GM12874 (cell line): Measurements from ENCODE around the gene XPR1.
A peak's percentile ranks its signal among the peaks of the same experiment; 100 is the strongest.

Experiments used
- TF ChIP-seq, protein P1 (sequence below): IDR thresholded peaks from 2 replicates; pipeline ENCODE4 v1.5.1; 2011; ENCODE audit warnings: low read depth, mild to moderate bottlenecking, control low read depth, low read length, moderate library complexity; ENCODE audit not compliant: insufficient read depth

Gene XPR1

GRCh38 chr1:180854001-180854400 is 222.2 kb downstream of the XPR1 start:
- TF ChIP-seq, protein P1, sequence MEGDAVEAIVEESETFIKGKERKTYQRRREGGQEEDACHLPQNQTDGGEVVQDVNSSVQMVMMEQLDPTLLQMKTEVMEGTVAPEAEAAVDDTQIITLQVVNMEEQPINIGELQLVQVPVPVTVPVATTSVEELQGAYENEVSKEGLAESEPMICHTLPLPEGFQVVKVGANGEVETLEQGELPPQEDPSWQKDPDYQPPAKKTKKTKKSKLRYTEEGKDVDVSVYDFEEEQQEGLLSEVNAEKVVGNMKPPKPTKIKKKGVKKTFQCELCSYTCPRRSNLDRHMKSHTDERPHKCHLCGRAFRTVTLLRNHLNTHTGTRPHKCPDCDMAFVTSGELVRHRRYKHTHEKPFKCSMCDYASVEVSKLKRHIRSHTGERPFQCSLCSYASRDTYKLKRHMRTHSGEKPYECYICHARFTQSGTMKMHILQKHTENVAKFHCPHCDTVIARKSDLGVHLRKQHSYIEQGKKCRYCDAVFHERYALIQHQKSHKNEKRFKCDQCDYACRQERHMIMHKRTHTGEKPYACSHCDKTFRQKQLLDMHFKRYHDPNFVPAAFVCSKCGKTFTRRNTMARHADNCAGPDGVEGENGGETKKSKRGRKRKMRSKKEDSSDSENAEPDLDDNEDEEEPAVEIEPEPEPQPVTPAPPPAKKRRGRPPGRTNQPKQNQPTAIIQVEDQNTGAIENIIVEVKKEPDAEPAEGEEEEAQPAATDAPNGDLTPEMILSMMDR, result no peak

DNA sequence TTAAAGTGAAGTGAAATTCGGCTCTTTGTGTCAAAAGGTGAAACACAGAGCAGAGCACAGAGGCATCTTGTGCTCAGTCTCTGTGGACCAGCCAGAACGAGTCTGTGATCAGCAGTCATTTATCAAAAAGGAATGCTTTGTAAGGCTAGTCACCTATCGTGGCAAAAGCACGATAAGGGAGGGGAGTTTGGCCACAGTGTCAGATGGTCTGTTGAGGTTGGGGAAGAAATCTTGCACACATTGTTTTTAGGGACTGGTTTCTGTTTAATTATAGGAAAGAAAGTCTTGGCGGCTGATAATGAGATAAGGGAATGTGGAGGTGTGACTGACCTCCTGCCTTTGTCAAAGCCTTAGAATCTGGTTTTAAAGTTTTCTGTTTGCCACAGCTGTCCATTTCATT is 222.6 kb downstream of the XPR1 start:
- TF ChIP-seq, protein P1, result no peak

- TF ChIP-seq, protein P1, result no peak
Measured at GRCh38 chr1:180859306-180859705, 227.5 kb downstream of the XPR1 start.

DNA sequence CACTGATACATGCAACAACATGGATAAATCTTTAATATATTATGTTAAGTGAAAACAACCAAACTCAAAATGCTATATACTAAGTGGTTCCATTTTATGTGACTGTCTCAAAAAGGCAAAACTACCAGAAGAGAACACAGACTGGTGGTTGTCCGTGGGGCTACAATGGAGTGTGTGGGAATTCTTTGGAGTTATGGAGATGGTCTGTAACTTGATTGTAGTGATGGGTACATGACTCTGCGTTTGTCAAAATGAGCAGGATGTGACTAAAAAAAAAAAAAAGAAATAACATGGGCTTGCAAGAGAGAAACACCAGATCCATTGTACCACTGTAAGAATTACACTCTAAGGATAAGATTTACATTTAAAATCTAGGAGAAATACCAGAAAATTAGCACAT is 228.7 kb downstream of the XPR1 start:
- TF ChIP-seq, protein P1, result no peak

GRCh38 chr1:180862305-180862704 is 230.5 kb downstream of the XPR1 start:
- TF ChIP-seq, protein P1, result no peak

- TF ChIP-seq, protein P1, result peak; percentile 33; the same call in 1 of the 2 replicates
Measured at GRCh38 chr1:180863158-180863775, 231.4 kb downstream of the XPR1 start.

GRCh38 chr1:180881806-180882509 is 250.1 kb downstream of the XPR1 start:
- TF ChIP-seq, protein P1, result peak; percentile 32; the same call in 1 of the 2 replicates
